Activated CD4-positive, alpha-beta T cell treated with anti-CD3 and anti-CD28 coated beads, Interleukin-2, amount 10 ng/mL, durations not matched to agents 7 days and 5 days (primary cell): ENCODE results near the gene GSK3A. TPM values are rescaled to one million over a fixed set of nuclear protein-coding genes. Genes with fewer than 3 reads are reported as not detected.

Source experiments
- CTCF ChIA-PET: fragments of 350-600 bp; sonication (Branson Sonifier 250); formaldehyde crosslinking; loops from one replicate; lab custom pipeline; 2021; ENCODE audit warnings: antibody characterized with exemption; lab: Charles Lee
- POLR2A ChIA-PET: fragments of 350-600 bp; sonication (Branson Sonifier 250); formaldehyde crosslinking; loops from one replicate; lab custom pipeline; 2021; ENCODE audit warnings: antibody characterized with exemption; lab: Charles Lee
- DNase-seq: peaks from one replicate; pipeline ENCODE4 v3.0.0-alpha.2; 2020
- H3K27ac Mint-ChIP-seq: one replicate; pipeline ENCODE4 v1.8.0; 2021; ENCODE audit warnings: mild to moderate bottlenecking, moderate library complexity, mixed read lengths
- H3K27me3 Mint-ChIP-seq: one replicate; pipeline ENCODE4 v1.8.0; 2021; ENCODE audit warnings: mixed read lengths
- H3K36me3 Mint-ChIP-seq: one replicate; pipeline ENCODE4 v1.8.0; 2021; ENCODE audit warnings: low read depth, mixed read lengths
- H3K4me1 Mint-ChIP-seq: one replicate; pipeline ENCODE4 v1.8.0; 2021; ENCODE audit warnings: mixed read lengths
- H3K4me3 Mint-ChIP-seq: one replicate; pipeline ENCODE4 v1.8.0; 2021; ENCODE audit warnings: mild to moderate bottlenecking, moderate library complexity, mixed read lengths
- H3K9me3 Mint-ChIP-seq: one replicate; pipeline ENCODE4 v1.8.0; 2021; ENCODE audit warnings: mixed read lengths
- total RNA-seq, 2 experiments: library from RNA; stranded (reverse); gene quantifications; one replicate each; pipeline ENCODE4 v1.2.3, GENCODE V29; 2021

Gene GSK3A
- total RNA-seq: 10 to 100 TPM; 42.7 to 53.4 TPM

DNA sequence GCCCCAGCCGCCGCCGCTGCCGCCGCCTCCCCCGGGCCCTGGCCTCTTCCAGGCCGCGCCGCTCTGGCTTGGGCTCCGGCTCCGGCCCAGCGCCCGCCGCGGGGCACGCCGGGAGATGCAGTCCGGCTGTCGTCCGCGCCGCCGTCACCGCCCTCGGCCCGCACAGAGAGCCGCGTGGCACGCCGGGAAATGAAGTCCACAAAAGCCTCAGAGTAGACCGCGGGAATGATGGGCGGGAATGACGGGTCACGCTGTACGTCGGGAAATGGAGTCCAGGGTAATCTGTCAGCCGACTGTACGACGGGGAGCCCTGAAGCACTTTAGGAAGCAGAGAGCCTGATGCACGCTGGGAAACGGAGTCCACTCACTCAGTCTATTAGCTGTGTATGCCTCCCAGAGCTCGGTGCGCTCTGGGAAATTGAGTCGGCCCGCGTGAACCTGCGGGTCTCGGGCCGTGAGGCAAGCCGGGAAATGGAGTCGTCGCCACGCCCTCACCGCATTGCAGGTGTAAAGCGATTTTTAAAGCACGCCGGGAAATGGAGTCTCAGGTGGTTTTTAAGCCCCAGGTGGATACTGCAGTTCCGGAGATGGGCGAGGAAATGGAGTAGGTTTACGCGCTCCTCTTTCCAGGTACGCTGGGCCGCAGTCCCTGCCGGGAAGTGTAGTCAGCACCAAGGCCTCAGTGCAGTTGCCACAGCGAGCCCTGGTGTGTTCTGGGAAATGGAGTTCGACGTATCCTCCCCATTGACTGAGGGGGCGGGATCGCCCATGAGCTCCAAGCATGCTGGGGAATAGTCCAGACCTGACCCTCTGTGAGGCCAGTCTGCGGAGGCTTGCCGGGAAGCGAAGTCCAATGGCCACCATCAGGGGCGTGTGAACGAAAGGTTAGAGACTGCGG, at the start of gene GSK3A:
Gene GSK3A, minus strand, starts transcription at position 91 of the 898 bp plus-strand sequence. CDS start 137 bp downstream, outside the sequence.
- peaks cover 49% of the 10 kb centered on the region for H3K4me1 Mint-ChIP-seq
- peak within 1 kb of the TSS; percentile 92 for H3K4me3 Mint-ChIP-seq
- POLR2A ChIA-PET: interaction anchor here (1.6 kb wide), 1 partner anchor 42 kb away, joined by 4 read pairs; no protein-coding TSS in a partner anchor
- H3K27ac Mint-ChIP-seq: peak within 1 kb of the TSS; percentile 98
- no peaks in the 10 kb centered on the region for H3K27me3 Mint-ChIP-seq
- no peaks in the 10 kb centered on the region for H3K9me3 Mint-ChIP-seq
- H3K36me3 Mint-ChIP-seq: peaks cover 16% of the 10 kb centered on the region
- peak; percentile 97 for DNase-seq
- CTCF ChIA-PET: interaction anchor here (0.9 to 3.8 kb wide), 13 partner anchors 9 to 134 kb away, joined by 3 to 36 read pairs (median 6); partner anchors contain the start of genes CIC and POU2F2

DNA sequence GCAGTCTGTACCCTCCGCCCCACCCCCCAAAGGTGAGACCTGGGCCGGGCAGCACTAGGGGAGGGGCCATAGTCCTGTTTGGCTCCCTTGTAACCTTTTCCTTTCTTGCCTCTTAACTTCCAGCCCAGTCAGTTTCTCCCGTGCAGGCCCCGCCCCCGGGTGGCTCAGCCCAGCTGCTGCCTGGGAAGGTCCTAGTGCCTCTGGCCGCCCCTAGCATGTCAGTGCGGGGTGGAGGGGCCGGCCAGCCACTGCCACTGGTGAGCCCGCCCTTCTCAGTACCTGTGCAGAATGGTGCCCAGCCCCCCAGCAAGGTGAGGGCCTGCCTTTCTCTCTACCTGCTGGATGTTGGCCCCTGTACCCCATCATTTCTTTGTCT, 49.0 kb upstream of the GSK3A start:
- peaks cover 17% of the 10 kb centered on the region for H3K4me1 Mint-ChIP-seq
- ChIA-PET CTCF (interaction anchor here (1.2 kb wide), 1 partner anchor 48 kb away, joined by 4 read pairs; no protein-coding TSS in a partner anchor), POLR2A (no interaction called here)
- H3K27me3 Mint-ChIP-seq: no peaks in the 10 kb centered on the region
- H3K9me3 Mint-ChIP-seq: no peaks in the 10 kb centered on the region
- H3K36me3 Mint-ChIP-seq: peaks cover 26% of the 10 kb centered on the region
- DNase-seq: no peak
- H3K4me3 Mint-ChIP-seq: no peak overlapping the region
- no peak overlapping the region for H3K27ac Mint-ChIP-seq

DNA sequence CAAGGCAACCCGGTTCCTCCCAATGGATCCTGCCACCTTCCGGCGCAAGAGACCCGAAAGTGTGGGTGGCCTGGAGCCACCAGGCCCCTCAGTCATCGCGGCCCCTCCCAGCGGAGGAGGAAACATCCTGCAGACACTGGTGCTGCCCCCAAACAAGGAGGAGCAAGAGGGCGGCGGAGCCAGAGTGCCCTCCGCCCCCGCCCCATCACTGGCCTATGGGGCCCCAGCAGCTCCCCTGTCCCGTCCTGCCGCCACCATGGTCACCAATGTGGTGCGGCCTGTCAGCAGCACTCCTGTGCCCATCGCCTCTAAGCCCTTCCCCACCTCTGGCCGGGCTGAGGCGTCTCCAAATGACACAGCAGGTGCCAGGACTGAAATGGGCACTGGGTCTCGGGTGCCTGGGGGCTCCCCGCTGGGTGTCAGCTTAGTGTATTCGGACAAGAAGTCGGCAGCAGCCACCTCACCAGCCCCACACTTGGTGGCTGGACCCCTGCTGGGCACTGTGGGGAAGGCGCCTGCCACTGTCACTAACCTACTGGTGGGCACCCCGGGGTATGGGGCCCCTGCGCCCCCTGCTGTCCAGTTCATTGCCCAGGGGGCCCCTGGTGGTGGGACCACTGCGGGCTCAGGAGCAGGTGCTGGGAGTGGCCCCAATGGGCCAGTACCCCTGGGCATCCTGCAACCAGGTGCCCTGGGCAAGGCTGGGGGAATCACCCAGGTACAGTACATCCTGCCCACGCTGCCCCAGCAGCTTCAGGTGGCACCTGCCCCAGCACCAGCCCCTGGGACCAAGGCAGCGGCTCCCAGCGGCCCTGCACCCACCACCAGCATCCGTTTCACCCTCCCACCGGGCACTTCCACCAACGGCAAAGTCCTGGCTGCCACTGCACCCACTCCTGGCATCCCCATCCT, 48.4 kb upstream of the GSK3A start:
- no peak overlapping the region for H3K4me3 Mint-ChIP-seq
- DNase-seq: peak; percentile 52
- no peak overlapping the region for H3K27ac Mint-ChIP-seq
- peaks cover 29% of the 10 kb centered on the region for H3K36me3 Mint-ChIP-seq
- ChIA-PET CTCF (interaction anchor here (1.1 to 1.8 kb wide), 3 partner anchors 12 to 47 kb away, joined by 4 to 5 read pairs (median 5); no protein-coding TSS in a partner anchor), POLR2A (no interaction called here)
- H3K4me1 Mint-ChIP-seq: peaks cover 22% of the 10 kb centered on the region
- H3K9me3 Mint-ChIP-seq: no peaks in the 10 kb centered on the region
- H3K27me3 Mint-ChIP-seq: no peaks in the 10 kb centered on the region

DNA sequence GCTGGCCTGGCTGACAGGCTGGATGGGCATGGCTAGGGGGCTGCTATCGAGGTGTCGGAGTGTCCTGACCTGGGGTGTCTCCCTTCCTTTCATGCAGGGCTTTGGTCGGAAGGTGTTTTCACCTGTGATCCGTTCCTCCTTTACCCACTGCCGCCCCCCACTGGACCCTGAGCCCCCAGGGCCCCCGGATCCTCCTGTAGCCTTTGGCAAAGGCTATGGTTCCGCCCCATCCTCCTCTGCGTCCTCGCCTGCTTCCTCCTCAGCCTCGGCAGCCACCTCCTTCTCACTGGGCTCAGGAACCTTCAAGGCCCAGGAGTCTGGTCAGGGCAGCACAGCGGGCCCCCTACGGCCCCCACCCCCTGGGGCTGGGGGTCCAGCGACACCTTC, 47.7 kb upstream of the GSK3A start:
- H3K36me3 Mint-ChIP-seq: peaks cover 29% of the 10 kb centered on the region
- POLR2A ChIA-PET: no interaction called here

DNA sequence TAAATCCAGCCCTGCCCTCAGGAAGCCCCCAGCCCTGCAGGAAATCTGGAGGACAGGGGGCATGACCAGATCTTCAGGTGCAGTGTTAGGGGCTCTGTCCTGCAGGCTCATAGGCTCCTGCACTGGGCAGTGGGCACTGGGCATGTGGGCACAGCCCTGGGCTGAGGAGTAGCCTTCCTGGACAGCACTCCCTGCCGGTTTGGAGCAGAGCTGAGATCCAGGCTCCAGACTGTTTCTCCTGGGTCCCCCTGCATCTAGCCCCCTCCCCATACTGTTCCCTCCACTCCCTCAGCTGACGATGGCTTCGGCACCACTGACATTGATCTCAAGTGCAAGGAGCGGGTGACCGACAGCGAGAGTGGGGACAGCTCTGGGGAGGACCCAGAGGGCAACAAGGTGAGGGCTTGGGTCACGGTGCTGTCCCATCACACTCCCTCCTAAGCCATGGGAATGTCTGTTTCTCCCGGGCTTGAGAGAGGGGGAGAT, 47.2 kb upstream of the GSK3A start:
- CTCF ChIA-PET: interaction anchor here (1.1 to 1.8 kb wide), 2 partner anchors 10 to 14 kb away, joined by 5 read pairs; no protein-coding TSS in a partner anchor
- POLR2A ChIA-PET: no interaction called here
- Mint-ChIP-seq H3K9me3 (no peaks in the 10 kb centered on the region), H3K4me1 (peaks cover 32% of the 10 kb centered on the region), H3K4me3 (no peak overlapping the region), H3K36me3 (peaks cover 29% of the 10 kb centered on the region), H3K27ac (no peak overlapping the region), H3K27me3 (no peaks in the 10 kb centered on the region)
- no peak for DNase-seq

More for the DNA sequence above, 47.7 kb upstream of the GSK3A start:
- Mint-ChIP-seq H3K4me1 (peaks cover 27% of the 10 kb centered on the region), H3K9me3 (no peaks in the 10 kb centered on the region), H3K4me3 (no peak overlapping the region), H3K27ac (no peak overlapping the region), H3K27me3 (no peaks in the 10 kb centered on the region)
- no peak for DNase-seq
- CTCF ChIA-PET: interaction anchor here (1.1 to 1.8 kb wide), 2 partner anchors 11 to 14 kb away, joined by 5 read pairs; no protein-coding TSS in a partner anchor

DNA sequence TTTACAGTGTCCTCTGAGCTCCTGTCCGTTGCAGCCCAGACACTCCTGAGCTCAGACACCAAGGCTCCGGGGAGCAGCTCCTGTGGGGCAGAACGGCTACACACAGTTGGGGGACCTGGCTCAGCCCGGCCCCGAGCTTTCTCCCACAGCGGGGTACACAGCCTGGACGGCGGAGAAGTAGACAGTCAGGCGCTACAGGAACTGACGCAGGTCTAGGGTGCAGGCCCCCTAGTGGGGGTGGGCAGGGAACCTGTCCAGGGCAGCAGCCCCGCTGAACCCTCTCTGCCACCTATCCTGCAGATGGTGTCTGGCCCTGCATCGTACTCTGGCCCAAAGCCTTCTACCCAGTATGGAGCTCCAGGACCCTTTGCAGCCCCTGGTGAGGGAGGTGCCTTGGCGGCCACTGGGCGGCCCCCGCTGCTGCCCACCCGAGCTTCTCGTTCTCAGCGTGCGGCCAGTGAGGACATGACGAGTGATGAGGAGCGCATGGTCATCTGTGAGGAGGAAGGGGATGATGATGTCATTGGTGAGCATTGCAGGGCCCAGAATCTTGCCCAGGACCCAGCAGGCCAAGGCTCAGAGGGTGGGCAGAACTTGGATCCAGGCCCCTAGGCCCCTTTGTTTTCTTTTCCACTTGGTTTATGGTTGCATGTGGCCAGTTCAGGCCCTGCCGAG, 46.6 kb upstream of the GSK3A start:
- DNase-seq: no peak
- Mint-ChIP-seq H3K4me3 (no peak overlapping the region), H3K9me3 (no peaks in the 10 kb centered on the region), H3K27me3 (no peaks in the 10 kb centered on the region), H3K36me3 (peaks cover 27% of the 10 kb centered on the region), H3K27ac (no peak overlapping the region), H3K4me1 (peaks cover 32% of the 10 kb centered on the region)
- POLR2A ChIA-PET: no interaction called here
- CTCF ChIA-PET: interaction anchor here (0.7 to 1.8 kb wide), 2 partner anchors 9 to 15 kb away, joined by 4 to 5 read pairs; no protein-coding TSS in a partner anchor

DNA sequence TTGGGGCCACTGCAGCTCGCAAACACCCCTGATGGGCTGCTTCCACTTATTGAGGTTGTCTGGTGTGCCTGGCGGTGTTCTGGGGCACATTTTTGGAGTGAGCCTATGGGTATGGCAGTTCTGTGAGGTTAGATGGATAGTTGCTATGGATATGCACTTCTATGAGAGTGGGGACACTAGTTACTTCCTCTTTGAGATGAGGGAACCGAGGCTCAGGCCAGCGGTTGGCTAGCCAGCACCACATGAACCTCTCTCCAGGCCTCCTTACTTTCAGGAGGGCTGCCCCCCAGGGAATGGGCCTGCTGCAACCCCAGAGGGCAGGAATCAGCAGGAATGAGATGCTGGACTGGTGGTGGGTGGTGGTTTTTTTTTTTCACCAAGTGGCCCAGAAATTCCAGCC, 46.0 kb upstream of the GSK3A start:
- Mint-ChIP-seq H3K27me3 (no peaks in the 10 kb centered on the region), H3K4me3 (no peak overlapping the region), H3K36me3 (peaks cover 22% of the 10 kb centered on the region), H3K27ac (no peak overlapping the region), H3K9me3 (no peaks in the 10 kb centered on the region), H3K4me1 (peaks cover 32% of the 10 kb centered on the region)
- no peak for DNase-seq
- POLR2A ChIA-PET: no interaction called here
- CTCF ChIA-PET: interaction anchor here (0.7 to 1.6 kb wide), 2 partner anchors 9 to 10 kb away, joined by 4 read pairs; no protein-coding TSS in a partner anchor

DNA sequence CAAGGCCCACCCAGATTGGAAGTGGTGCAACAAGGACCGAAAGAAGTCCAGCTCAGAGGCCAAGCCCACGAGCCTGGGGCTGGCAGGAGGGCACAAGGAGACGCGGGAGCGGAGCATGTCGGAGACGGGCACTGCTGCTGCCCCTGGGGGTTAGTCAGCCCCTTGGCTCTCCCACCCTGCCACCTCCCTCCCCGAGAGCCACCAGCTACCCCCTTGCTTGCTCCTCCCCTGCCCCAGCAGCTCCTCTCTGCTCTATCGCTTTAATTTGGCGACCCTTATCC, 45.4 kb upstream of the GSK3A start:
- Mint-ChIP-seq H3K27me3 (no peaks in the 10 kb centered on the region), H3K27ac (no peak overlapping the region), H3K36me3 (peaks cover 20% of the 10 kb centered on the region), H3K4me1 (peaks cover 30% of the 10 kb centered on the region), H3K4me3 (no peak overlapping the region), H3K9me3 (no peaks in the 10 kb centered on the region)
- DNase-seq: no peak
- ChIA-PET CTCF (interaction anchor here (1.6 kb wide), 1 partner anchor 10 kb away, joined by 4 read pairs; no protein-coding TSS in a partner anchor), POLR2A (no interaction called here)

DNA sequence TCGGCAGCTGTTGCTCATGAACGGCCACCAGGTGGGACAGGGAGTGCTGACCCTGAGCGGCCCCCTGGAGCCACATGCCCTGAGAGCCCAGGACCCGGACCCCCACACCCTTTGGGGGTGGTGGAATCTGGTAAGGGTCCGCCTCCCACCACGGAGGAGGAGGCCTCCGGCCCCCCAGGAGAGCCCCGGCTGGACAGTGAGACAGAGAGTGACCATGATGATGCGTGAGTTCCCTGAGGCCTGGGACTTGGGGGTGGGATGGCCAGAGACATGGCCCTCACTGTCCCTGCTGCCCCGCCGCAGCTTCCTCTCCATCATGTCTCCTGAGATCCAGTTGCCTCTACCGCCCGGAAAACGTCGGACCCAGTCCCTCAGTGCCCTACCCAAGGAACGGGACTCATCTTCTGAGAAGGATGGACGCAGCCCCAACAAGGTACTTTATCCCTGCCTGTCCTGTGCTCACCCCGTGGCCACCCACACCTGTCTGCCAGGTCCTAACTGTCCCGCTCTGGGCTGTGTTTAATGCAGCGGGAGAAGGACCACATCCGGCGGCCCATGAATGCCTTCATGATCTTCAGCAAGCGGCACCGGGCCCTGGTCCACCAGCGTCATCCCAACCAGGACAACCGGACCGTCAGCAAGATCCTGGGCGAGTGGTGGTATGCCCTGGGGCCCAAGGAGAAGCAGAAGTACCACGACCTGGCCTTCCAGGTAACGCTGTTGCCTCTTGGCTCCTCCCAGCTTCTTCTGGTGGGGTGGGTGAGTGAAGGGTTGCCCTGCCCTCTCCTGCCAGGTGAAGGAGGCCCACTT, 44.8 kb upstream of the GSK3A start:
- H3K36me3 Mint-ChIP-seq: peaks cover 17% of the 10 kb centered on the region
- peaks cover 34% of the 10 kb centered on the region for H3K4me1 Mint-ChIP-seq
- ChIA-PET CTCF (interaction anchor here (1.6 kb wide), 1 partner anchor 11 kb away, joined by 4 read pairs; no protein-coding TSS in a partner anchor), POLR2A (no interaction called here)
- H3K9me3 Mint-ChIP-seq: no peaks in the 10 kb centered on the region
- no peak overlapping the region for H3K4me3 Mint-ChIP-seq
- no peak for DNase-seq
- no peak overlapping the region for H3K27ac Mint-ChIP-seq
- H3K27me3 Mint-ChIP-seq: no peaks in the 10 kb centered on the region

DNA sequence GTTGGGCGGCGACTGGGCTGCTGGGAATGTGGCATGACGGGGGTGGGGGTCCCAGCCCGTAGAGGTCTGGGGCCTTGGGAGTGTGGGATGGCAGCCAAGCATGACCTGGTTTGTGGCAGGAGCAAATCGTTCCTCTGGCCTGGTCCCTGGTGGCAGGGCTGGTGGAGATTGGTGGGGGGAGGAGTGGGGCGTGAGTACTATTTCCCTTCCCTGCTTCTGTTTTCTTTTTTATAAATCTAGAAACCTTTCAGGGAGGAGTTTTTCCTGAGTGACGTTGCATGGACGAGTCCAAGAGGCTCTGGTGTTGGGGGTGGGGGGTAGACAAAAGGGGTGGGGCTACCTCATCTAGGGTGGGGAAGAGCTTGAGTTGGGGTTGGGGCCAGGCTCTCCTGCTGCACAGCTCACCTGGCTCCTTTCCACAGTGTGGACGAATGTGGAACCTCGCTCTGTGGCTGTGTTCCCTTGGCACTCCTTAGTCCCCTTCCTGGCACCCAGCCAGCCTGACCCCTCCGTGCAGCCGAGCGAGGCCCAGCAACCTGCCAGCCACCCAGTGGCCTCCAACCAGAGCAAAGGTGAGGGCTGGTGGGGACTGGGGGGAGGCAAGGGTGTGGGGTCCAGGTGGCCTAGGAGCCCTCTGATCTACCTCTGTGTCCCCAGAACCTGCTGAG, 44.1 kb upstream of the GSK3A start:
- POLR2A ChIA-PET: no interaction called here
- Mint-ChIP-seq H3K4me1 (peaks cover 34% of the 10 kb centered on the region), H3K27me3 (no peaks in the 10 kb centered on the region), H3K27ac (peak overlapping the region; percentile 68), H3K36me3 (peaks cover 11% of the 10 kb centered on the region), H3K9me3 (no peaks in the 10 kb centered on the region), H3K4me3 (no peak overlapping the region)
- DNase-seq: no peak
- CTCF ChIA-PET: interaction anchor here (1.6 kb wide), 1 partner anchor 11 kb away, joined by 4 read pairs; no protein-coding TSS in a partner anchor

DNA sequence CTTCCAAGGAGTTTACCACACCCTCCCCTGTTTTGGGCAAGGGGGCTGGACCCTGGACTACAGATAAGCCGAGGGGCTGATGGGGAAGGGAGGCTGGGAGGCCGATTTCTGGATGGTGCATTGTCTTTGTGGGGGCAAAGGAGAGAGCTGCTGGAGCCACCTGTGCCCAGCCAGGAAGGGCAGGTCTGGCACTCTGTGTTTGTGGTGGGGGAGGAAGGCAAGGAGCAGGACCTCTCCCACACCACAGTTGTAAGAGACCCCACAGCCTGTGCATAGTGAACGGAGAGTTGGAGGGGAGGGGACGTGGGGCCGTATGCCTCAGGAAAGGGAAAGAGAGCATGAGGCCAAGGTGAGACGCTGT, 43.6 kb upstream of the GSK3A start:
- no peaks in the 10 kb centered on the region for H3K27me3 Mint-ChIP-seq
- H3K27ac Mint-ChIP-seq: peak overlapping the region; percentile 68
- peaks cover 33% of the 10 kb centered on the region for H3K4me1 Mint-ChIP-seq
- H3K36me3 Mint-ChIP-seq: peaks cover 10% of the 10 kb centered on the region
- CTCF ChIA-PET: no interaction called here
- H3K9me3 Mint-ChIP-seq: no peaks in the 10 kb centered on the region
- no peak for DNase-seq
- H3K4me3 Mint-ChIP-seq: peak overlapping the region; percentile 9
- POLR2A ChIA-PET: no interaction called here
